Tibial nerve (tissue), 4 donors: ENCODE results near the gene OSBPL3.

Experiments used
- CTCF ChIP-seq, 5 experiments: fragments of 200-600 bp in 3 of 5; fragments of 450-650 bp in 2 of 5; sonication (generic) in 3 of 5; IDR thresholded peaks; one replicate each; pipeline ENCODE4 v1.5.1; 2016 to 2019; ENCODE audit warnings: antibody characterized with exemption in 5 of 5, mild to moderate bottlenecking in 3 of 5, moderate library complexity in 2 of 5
- EP300 ChIP-seq, 2 donors: sonication (generic); formaldehyde crosslinking; IDR thresholded peaks; one replicate each; pipeline ENCODE4 v1.6.1; 2017; ENCODE audit warnings: antibody characterized with exemption in 2 of 2, mild to moderate bottlenecking in 1 of 2
- POLR2A ChIP-seq, 2 donors: fragments of 450-650 bp; IDR thresholded peaks; one replicate each; pipeline ENCODE4 v1.6.1; 2017; ENCODE audit warnings: antibody characterized with exemption in 2 of 2, mild to moderate bottlenecking in 2 of 2, moderate library complexity in 2 of 2

GRCh38 chr7:24786306-24786705 lies 193.7 kb downstream of the OSBPL3 start:
- TF ChIP-seq CTCF (IDR thresholded peaks at IDR 0.05) (no peak), POLR2A (IDR thresholded peaks at IDR 0.05) (no peak), EP300 (IDR thresholded peaks at IDR 0.05) (no peak)
